ENCODE measurements around the gene OLFML2B.

The OLFML2B gene

GRCh38 chr1:161978011-161978790 lies 45.5 kb downstream of the OLFML2B start:
- no peak for DNase-seq (ENCODE audit: low spot score)

GRCh38 chr1:161973924-161974845 lies 49.5 kb downstream of the OLFML2B start:
- no peak for DNase-seq (ENCODE audit: low spot score)

GRCh38 chr1:161972828-161973227 lies 50.8 kb downstream of the OLFML2B start:
- no peak for DNase-seq (ENCODE audit: low spot score)

GRCh38 chr1:161970633-161971032 lies 53.0 kb downstream of the OLFML2B start:
- no peak for DNase-seq (ENCODE audit: low spot score)

- no peak for DNase-seq (ENCODE audit: low spot score)
Measured at GRCh38 chr1:161970036-161970435, 53.6 kb downstream of the OLFML2B start.

- DNase-seq (ENCODE audit: low spot score): no peak
Measured at GRCh38 chr1:161966067-161966466, 57.6 kb downstream of the OLFML2B start.

- no peak for DNase-seq (ENCODE audit: low spot score)
Measured at GRCh38 chr1:161962091-161962887, 61.4 kb downstream of the OLFML2B start.

- no peak for DNase-seq (ENCODE audit: low spot score)
Measured at GRCh38 chr1:161958425-161958824, 65.2 kb downstream of the OLFML2B start.

GRCh38 chr1:161956930-161957329 lies 66.7 kb downstream of the OLFML2B start:
- DNase-seq (ENCODE audit: low spot score): no peak

- DNase-seq (ENCODE audit: low spot score): no peak
Measured at GRCh38 chr1:161956097-161956496, 67.6 kb downstream of the OLFML2B start.

- DNase-seq (ENCODE audit: low spot score): no peak
Measured at GRCh38 chr1:161955606-161956005, 68.1 kb downstream of the OLFML2B start.

GRCh38 chr1:161954466-161954865 lies 69.2 kb downstream of the OLFML2B start:
- no peak for DNase-seq (ENCODE audit: low spot score)

GRCh38 chr1:161954050-161954449 lies 69.6 kb downstream of the OLFML2B start:
- DNase-seq (ENCODE audit: low spot score): no peak

- no peak for DNase-seq (ENCODE audit: low spot score)
Measured at GRCh38 chr1:161953256-161953920, 70.3 kb downstream of the OLFML2B start.

GRCh38 chr1:161952607-161953172 lies 71.0 kb downstream of the OLFML2B start:
- no peak for DNase-seq (ENCODE audit: low spot score)

- no peak for DNase-seq (ENCODE audit: low spot score)
Measured at GRCh38 chr1:161951646-161952045, 72.0 kb downstream of the OLFML2B start.

GRCh38 chr1:161950377-161950776 lies 73.3 kb downstream of the OLFML2B start:
- no peak for DNase-seq (ENCODE audit: low spot score)

- DNase-seq (ENCODE audit: low spot score): no peak
Measured at GRCh38 chr1:161949548-161949947, 74.1 kb downstream of the OLFML2B start.

GRCh38 chr1:161948435-161948834 lies 75.2 kb downstream of the OLFML2B start:
- no peak for DNase-seq (ENCODE audit: low spot score)

GRCh38 chr1:161946071-161946987 lies 77.3 kb downstream of the OLFML2B start:
- DNase-seq (ENCODE audit: low spot score): no peak
